Measurements from ENCODE around the gene AEBP1.

AEBP1 gene

DNA sequence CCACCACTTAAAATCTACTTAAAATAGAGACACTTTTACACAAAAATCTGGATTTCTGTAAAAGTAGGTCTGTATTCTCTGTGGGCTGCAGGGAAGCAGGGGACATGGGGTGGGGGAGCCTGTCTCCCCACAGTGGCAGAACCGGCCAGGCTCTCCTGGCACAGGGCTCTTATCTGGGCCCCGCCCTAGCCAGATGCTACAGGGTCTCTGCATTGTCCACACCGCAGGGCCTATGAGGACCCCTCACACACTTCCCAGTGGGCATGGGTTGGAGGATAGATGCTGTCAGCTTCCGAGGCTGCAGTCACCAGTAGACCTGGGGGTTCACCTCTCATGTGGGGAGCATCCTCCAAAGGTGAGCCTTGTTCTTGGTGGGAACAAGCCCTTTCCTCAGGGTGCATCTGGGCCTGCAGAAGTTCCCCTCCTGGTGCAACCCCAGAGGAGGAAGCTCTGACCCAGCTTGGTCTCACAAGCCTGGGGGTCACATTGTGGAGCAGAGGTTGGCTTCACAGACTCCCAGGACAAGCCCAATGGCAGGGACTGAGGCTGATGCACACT lies 52.4 kb downstream of the AEBP1 start:
- no peak for DNase-seq

GRCh38 chr7:44157116-44158080 lies 53.3 kb downstream of the AEBP1 start:
- DNase-seq: no peak

DNA sequence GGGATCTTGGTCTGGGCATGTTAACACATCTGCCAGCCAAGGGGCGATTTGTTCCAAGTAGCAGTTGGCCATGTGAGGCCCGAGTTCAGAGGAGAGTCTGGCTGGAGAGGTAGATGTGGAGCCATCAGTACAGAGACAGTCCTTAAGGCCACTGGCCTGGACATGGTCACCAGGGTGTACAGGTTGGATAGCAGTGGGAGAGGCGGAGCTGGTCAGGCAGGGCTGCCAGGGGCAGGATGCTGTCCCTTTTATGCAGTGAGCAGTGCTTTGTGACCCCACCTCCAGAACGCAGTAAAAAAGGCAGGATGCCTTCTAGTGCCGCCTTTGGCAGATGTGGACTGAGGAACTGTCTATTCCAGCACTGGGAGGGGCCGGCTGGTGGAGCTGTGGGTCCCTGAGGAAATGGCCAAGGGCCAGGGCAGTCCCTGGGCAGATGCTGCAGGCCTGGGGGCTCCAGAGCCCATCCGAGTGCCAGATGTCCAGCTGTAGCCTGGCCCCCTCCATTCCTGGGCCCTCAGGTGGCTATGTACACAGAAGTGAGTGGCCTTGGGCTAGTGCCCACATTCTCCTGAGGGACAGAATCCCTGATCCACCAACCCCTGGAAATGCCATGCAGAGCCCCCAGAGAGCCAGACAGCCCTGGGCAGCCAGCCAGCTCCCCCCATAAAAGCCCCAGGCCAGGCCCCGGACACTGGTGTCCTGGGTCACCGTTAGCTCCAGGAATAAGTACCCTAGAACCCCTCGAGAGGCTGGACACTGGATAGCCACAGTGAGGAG lies 54.1 kb downstream of the AEBP1 start:
- no peak for DNase-seq

- peak in 9 of 14 donors; percentile 39 to 81 (median 66) for DNase-seq
Measured at GRCh38 chr7:44158873-44159631, 54.9 kb downstream of the AEBP1 start.

- DNase-seq: peak in 1 of 14 donors; percentile 80
Measured at GRCh38 chr7:44159824-44160630, 55.9 kb downstream of the AEBP1 start.

GRCh38 chr7:44161371-44161770 lies 57.2 kb downstream of the AEBP1 start:
- no peak for DNase-seq

DNA sequence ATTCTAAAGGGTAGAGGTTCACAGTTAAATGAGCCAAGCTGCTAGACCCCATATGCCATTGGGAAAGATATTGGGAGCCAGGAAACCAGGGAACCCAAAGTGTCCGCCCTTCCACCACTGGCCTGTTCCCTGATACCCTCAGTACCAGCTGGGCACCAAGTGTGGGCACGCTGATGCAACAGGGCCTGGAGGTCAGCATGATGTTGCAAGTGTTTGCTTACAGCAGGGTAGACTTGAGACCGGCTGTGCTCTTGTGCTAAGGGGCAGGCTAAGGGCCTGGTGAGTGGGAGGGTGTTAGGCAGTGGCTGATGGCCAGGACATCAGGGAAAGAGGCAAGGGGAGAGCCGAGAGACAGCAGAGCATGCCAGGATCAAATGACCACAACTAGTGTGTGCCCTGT lies 58.0 kb downstream of the AEBP1 start:
- no peak for DNase-seq

DNA sequence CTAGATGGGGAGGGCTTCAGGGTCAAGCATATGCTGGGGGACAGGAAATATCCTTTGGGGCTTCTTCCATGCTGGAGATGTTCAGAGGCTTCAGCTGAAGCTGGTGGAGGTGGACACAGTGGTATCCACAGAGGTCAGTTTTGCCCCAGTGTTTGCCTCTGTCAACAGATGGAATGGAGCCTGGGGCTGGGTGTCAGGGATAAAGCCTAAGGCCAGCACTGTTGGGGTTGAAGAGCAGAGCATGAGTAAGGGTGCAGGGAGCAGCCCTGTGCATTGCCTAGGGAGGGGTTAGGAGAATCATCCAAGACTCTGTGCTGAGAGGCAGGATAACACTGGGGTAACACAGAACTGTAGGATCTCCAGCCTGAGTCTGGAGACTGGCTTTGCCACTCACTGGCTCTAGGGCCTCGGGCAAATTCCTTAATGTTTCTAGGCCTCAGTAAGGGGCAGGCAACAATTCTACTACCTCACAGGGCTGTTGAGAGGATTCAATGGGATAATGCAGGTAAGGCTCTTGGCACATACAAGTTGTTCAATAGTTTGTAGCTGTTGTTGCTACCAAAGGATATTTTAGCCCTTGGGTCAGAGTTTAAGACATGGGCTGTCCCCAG lies 58.7 kb downstream of the AEBP1 start:
- DNase-seq: no peak

DNA sequence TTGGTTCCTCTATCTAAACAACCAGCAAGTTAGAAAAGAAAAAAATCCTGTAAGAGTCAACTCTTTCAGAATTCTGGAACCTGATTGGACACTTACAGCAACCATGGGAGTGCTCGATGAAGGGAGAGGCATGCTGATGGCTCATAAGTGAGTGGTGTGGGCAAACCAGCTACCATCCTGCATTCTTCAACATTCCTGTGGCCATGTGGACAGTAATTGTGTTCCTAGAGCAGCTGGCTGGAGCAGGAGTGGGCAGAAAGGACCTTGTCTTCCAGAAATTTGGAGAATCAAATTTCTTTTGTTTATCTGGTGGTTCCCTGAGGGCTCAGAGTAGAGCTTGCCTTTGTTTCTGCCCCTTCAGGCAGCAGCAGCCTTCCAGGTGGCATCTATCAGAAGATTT lies 59.4 kb downstream of the AEBP1 start:
- no peak for DNase-seq

All from C1 segment of cervical spinal cord (tissue), 14 donors.